GM12878 (cell line): ENCODE data around the gene SLC2A4. TPM values are rescaled to one million over a fixed set of nuclear protein-coding genes. Genes with fewer than 3 reads are reported as not detected.

Experiments used
- ATF7 ChIP-seq: fragments of 450-650 bp; IDR thresholded peaks from 2 replicates; pipeline ENCODE4 v1.6.1; 2016; ENCODE audit warnings: low read depth, mild to moderate bottlenecking
- BACH1 ChIP-seq: fragments of 450-650 bp; IDR thresholded peaks from 2 replicates; pipeline ENCODE4 v1.6.1; 2017; ENCODE audit warnings: mild to moderate bottlenecking, borderline replicate concordance
- CBFB ChIP-seq: IDR thresholded peaks from 2 replicates; pipeline ENCODE4 v1.6.1; 2016; ENCODE audit warnings: antibody characterized with exemption, low read depth
- CBX5 ChIP-seq: sonication (generic); IDR thresholded peaks from 2 replicates; pipeline ENCODE4 v1.6.1; 2016; ENCODE audit warnings: low read depth, moderate library complexity, mild to moderate bottlenecking, inconsistent platforms
- CHD1 ChIP-seq: IDR thresholded peaks from 2 replicates; pipeline ENCODE4 v1.6.1; 2012; ENCODE audit warnings: low read depth, low read length, improper control_type of control experiment
- CHD2 ChIP-seq: IDR thresholded peaks from 2 replicates; pipeline ENCODE4 v1.6.1; 2011; ENCODE audit warnings: low read depth, low read length, improper control_type of control experiment, borderline replicate concordance
- CHD4 ChIP-seq: fragments of 200-600 bp; sonication (generic); IDR thresholded peaks from 2 replicates; pipeline ENCODE4 v1.6.1; 2016; ENCODE audit warnings: mild to moderate bottlenecking
- EGR1 ChIP-seq, 2 experiments: IDR thresholded peaks; 1 replicate in 1 of 2; 2 replicates in 1 of 2; pipeline ENCODE4 v1.6.1; 2011 to 2012; ENCODE audit warnings: low read depth in 2 of 2, low read length in 2 of 2, borderline replicate concordance in 1 of 2, mild to moderate bottlenecking in 1 of 2, moderate library complexity in 1 of 2
- ESRRA ChIP-seq: IDR thresholded peaks from 2 replicates; pipeline ENCODE4 v1.6.1; 2012; ENCODE audit warnings: mild to moderate bottlenecking, low read length, improper control_type of control experiment
- FOXK2 ChIP-seq: fragments of 450-650 bp; IDR thresholded peaks from 2 replicates; pipeline ENCODE4 v1.6.1; 2017; ENCODE audit warnings: mild to moderate bottlenecking, moderate library complexity
- HDAC6 ChIP-seq: fragments of 200-600 bp; sonication (generic); IDR thresholded peaks from one replicate; pipeline ENCODE4 v1.8.0; 2017; ENCODE audit warnings: antibody characterized with exemption; ENCODE audit not compliant: unreplicated experiment
- IRF4 ChIP-seq: IDR thresholded peaks from 2 replicates; pipeline ENCODE4 v1.6.1; 2011; ENCODE audit warnings: low read depth, low read length
- JUNB ChIP-seq: IDR thresholded peaks from 2 replicates; pipeline ENCODE4 v1.6.1; 2016; ENCODE audit warnings: antibody characterized with exemption, mild to moderate bottlenecking
- MTA3 ChIP-seq: IDR thresholded peaks from 2 replicates; pipeline ENCODE4 v1.6.1; 2012; ENCODE audit warnings: low read length, inconsistent platforms, borderline replicate concordance
- MYB ChIP-seq: fragments of 150-350 bp; IDR thresholded peaks from 2 replicates; pipeline ENCODE4 v1.6.1; 2014; ENCODE audit warnings: mild to moderate bottlenecking, low read depth, low read length, borderline replicate concordance
- NFIC ChIP-seq: IDR thresholded peaks from 2 replicates; pipeline ENCODE4 v1.6.1; 2012; ENCODE audit warnings: low read depth, mild to moderate bottlenecking, inconsistent platforms, low read length, moderate library complexity
- NFXL1 ChIP-seq: fragments of 450-650 bp; IDR thresholded peaks from 2 replicates; pipeline ENCODE4 v1.6.1; 2017; ENCODE audit warnings: antibody characterized with exemption, mild to moderate bottlenecking, borderline replicate concordance
- NFYA ChIP-seq: IDR thresholded peaks from 2 replicates; pipeline ENCODE4 v1.6.1; 2011; ENCODE audit warnings: low read depth, mild to moderate bottlenecking, low read length, improper control_type of control experiment, borderline replicate concordance
- NFYB ChIP-seq: IDR thresholded peaks from 2 replicates; pipeline ENCODE4 v1.6.1; 2011; ENCODE audit warnings: low read depth, mild to moderate bottlenecking, low read length, improper control_type of control experiment, moderate library complexity; ENCODE audit not compliant: insufficient read depth
- NR2C1 ChIP-seq: fragments of 450-650 bp; IDR thresholded peaks from 2 replicates; pipeline ENCODE4 v1.6.1; 2017; ENCODE audit warnings: antibody characterized with exemption, mild to moderate bottlenecking, moderate library complexity
- RBBP5 ChIP-seq: fragments of 200-600 bp; sonication (generic); conservative IDR thresholded peaks from 2 replicates; pipeline ENCODE4 v1.6.1; 2016
- RCOR1 ChIP-seq: conservative IDR thresholded peaks from 2 replicates; pipeline ENCODE4 v1.6.1; 2012; ENCODE audit warnings: low read depth, low read length, improper control_type of control experiment
- RELA ChIP-seq: fragments of 450-650 bp; IDR thresholded peaks from 2 replicates; pipeline ENCODE4 v1.8.0; 2014; ENCODE audit warnings: borderline replicate concordance; ENCODE audit not compliant: partially characterized antibody
- SIN3A ChIP-seq: IDR thresholded peaks from 2 replicates; pipeline ENCODE4 v1.6.1; 2012; ENCODE audit warnings: low read depth, low read length, improper control_type of control experiment
- SMAD1 ChIP-seq: fragments of 450-650 bp; IDR thresholded peaks from 2 replicates; pipeline ENCODE4 v1.6.1; 2018; ENCODE audit warnings: mild to moderate bottlenecking, low read depth; ENCODE audit not compliant: partially characterized antibody
- SREBF1 ChIP-seq: IDR thresholded peaks from 2 replicates; pipeline ENCODE4 v1.6.1; 2012; ENCODE audit warnings: mild to moderate bottlenecking, low read length
- SRF ChIP-seq, 2 experiments: IDR thresholded peaks; 2 replicates each; pipeline ENCODE4 v1.6.1; 2011; ENCODE audit warnings: low read depth in 2 of 2, low read length in 2 of 2, mild to moderate bottlenecking in 1 of 2, moderate library complexity in 1 of 2
- TAF1 ChIP-seq: IDR thresholded peaks from 2 replicates; pipeline ENCODE4 v1.6.1; 2011; ENCODE audit warnings: mild to moderate bottlenecking, low read depth, low read length, borderline replicate concordance
- TCF3 ChIP-seq: IDR thresholded peaks from 2 replicates; pipeline ENCODE4 v1.6.1; 2012; ENCODE audit warnings: low read depth, mild to moderate bottlenecking, low read length, borderline replicate concordance; ENCODE audit not compliant: insufficient read depth
- ZNF384 ChIP-seq: IDR thresholded peaks from 2 replicates; pipeline ENCODE4 v1.6.1; 2012; ENCODE audit warnings: low read depth, mild to moderate bottlenecking, low read length, improper control_type of control experiment, borderline replicate concordance
- ZSCAN29 ChIP-seq: fragments of 450-650 bp; IDR thresholded peaks from 2 replicates; pipeline ENCODE4 v1.6.1; 2017; ENCODE audit warnings: mild to moderate bottlenecking, moderate library complexity
- polyA plus RNA-seq, 11 experiments: library from polyadenylated mRNA; depleted of rRNA in 4 of 11; unstranded in 6 of 11; stranded (reverse) in 5 of 11; fragments of >200 nt; fragmentation: Nextera tagmentation in 4 of 11; fragmentation: Illumina TruSeq in 1 of 11; extraction: Ambion mirVana in 4 of 11; extraction: Trizol in 1 of 11; gene quantifications; 1 replicate in 1 of 11; 2 replicates in 10 of 11; pipeline versions ENCODE4 v1.2.1 to v1.2.3, GENCODE V29; 2011 to 2016; ENCODE audit warnings: inconsistent platforms in 2 of 11, missing spikeins in 2 of 11, low read depth in 1 of 11
- total RNA-seq, 4 experiments: library from RNA; depleted of rRNA in 3 of 4; stranded (reverse); fragments of >200 nt in 3 of 4; fragmentation: Illumina TruSeq in 1 of 4; extraction: Trizol in 1 of 4; gene quantifications; 2 replicates each; pipeline versions ENCODE4 v1.2.1 to v1.2.3, GENCODE V29; 2013 to 2021
- TF ChIP-seq, protein P1 (sequence below): IDR thresholded peaks from 2 replicates; pipeline ENCODE4 v1.6.1; 2012; ENCODE audit warnings: low read depth, low read length, improper control_type of control experiment
- TF ChIP-seq, protein P2 (sequence below): fragments of 450-650 bp; IDR thresholded peaks from 2 replicates; pipeline ENCODE4 v1.6.1; 2016; ENCODE audit warnings: mild to moderate bottlenecking

The SLC2A4 gene
- total and polyA plus RNA-seq, 10 of the 15 experiments (the other 5 are each of a cell fraction or from before 2014, with no cell fraction given): 0.03 to 0.23 (median 0.04) TPM; not detected in 4

DNA sequence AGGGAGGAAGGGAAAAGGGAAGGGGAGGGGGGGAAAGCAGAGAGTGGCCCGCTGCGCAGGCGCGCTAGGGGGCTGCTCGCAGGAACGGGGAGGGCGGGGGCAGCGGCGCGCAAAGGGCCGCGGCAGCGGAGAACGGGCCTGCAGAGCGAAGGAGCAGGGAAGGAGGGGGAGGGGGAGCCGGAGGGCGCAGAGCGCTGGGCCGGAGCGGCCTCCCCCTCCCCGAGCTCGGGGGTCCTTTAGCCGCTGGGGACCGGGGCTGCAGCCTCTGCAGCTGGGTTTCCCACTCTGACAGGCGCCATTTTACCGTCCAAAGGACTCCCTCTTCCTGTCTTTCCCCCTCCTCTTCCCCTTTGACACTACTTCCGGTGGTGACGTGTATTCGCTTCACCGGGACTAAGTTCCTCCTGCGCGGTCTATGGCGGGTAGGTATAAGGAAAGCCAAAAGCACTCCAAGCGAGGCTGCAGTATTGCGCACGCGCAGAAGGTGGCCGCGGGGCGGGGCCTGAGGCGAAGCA, 29.8 kb upstream of the SLC2A4 start, which contains the start of gene CTDNEP1 (continued):
- TF ChIP-seq NFXL1: no peak
- TF ChIP-seq RELA: no peak
- TF ChIP-seq SRF (IDR thresholded peaks at IDR 0.05; ENCODE audit: low read depth in 2 of 2, low read length in 2 of 2): no peak
- no peak for TF ChIP-seq HDAC6
- TF ChIP-seq, protein P1, sequence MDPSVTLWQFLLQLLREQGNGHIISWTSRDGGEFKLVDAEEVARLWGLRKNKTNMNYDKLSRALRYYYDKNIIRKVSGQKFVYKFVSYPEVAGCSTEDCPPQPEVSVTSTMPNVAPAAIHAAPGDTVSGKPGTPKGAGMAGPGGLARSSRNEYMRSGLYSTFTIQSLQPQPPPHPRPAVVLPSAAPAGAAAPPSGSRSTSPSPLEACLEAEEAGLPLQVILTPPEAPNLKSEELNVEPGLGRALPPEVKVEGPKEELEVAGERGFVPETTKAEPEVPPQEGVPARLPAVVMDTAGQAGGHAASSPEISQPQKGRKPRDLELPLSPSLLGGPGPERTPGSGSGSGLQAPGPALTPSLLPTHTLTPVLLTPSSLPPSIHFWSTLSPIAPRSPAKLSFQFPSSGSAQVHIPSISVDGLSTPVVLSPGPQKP: peak; percentile 84
- TF ChIP-seq BACH1: peak; percentile 36; the same call in 1 of the 2 replicates
- no peak for TF ChIP-seq NFYA
- TF ChIP-seq SMAD1: no peak
- TF ChIP-seq EGR1 (IDR thresholded peaks at IDR 0.05; ENCODE audit: borderline replicate concordance in 1 of 2, low read depth in 2 of 2, low read length in 2 of 2): 0 out of 3 replicates have a peak, but pooled peaks of 1 of the 2 experiments have one; percentile 2
- TF ChIP-seq ZNF384: no peak
- TF ChIP-seq JUNB: no peak
- no peak for TF ChIP-seq MTA3
- no peak for TF ChIP-seq CHD1
- no peak for TF ChIP-seq MYB
- TF ChIP-seq RCOR1: no peak
- peak; percentile 47; the same call in 1 of the 2 replicates for TF ChIP-seq CHD2
- no peak for TF ChIP-seq ZSCAN29
- TF ChIP-seq, protein P2, sequence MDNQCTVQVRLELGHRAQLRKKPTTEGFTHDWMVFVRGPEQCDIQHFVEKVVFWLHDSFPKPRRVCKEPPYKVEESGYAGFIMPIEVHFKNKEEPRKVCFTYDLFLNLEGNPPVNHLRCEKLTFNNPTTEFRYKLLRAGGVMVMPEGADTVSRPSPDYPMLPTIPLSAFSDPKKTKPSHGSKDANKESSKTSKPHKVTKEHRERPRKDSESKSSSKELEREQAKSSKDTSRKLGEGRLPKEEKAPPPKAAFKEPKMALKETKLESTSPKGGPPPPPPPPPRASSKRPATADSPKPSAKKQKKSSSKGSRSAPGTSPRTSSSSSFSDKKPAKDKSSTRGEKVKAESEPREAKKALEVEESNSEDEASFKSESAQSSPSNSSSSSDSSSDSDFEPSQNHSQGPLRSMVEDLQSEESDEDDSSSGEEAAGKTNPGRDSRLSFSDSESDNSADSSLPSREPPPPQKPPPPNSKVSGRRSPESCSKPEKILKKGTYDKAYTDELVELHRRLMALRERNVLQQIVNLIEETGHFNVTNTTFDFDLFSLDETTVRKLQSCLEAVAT: no peak
- no peak for TF ChIP-seq SIN3A
- no peak for TF ChIP-seq ATF7
- no peak for TF ChIP-seq ESRRA
- no peak for TF ChIP-seq CHD4
- no peak for TF ChIP-seq NFIC
- 0 out of 2 replicates have a peak, but pooled peaks have one; percentile 15 for TF ChIP-seq CBFB
- TF ChIP-seq SREBF1: no peak
- TF ChIP-seq FOXK2: no peak
- TF ChIP-seq TCF3: no peak
- TF ChIP-seq NR2C1: peak; percentile 87
- no peak for TF ChIP-seq NFYB
- peak; percentile 85 for TF ChIP-seq TAF1
- no peak for TF ChIP-seq RBBP5
- TF ChIP-seq CBX5: no peak
- TF ChIP-seq IRF4: no peak
